ENCODE measurements around the gene BRMS1. TPM values are rescaled to one million over a fixed set of nuclear protein-coding genes. Genes with fewer than 3 reads are reported as not detected.

Gene BRMS1
- total RNA-seq, 2 experiments from 2014 or later = 47.4 to 48.0 TPM

GRCh38 chr11:66332371-66333219 lies 12.3 kb downstream of the BRMS1 start:
- Mint-ChIP-seq H3K4me1 (peaks cover 34% of the 10 kb centered on the region), H3K27ac (no peak overlapping the region), H3K4me3 (no peak overlapping the region), H3K36me3 (ENCODE audit: low read depth) (peaks cover 5% of the 10 kb centered on the region), H3K27me3 (no peaks in the 10 kb centered on the region), H3K9me3 (no peaks in the 10 kb centered on the region)
- no peak for DNase-seq
- CTCF ChIA-PET = interaction anchor here (0.7 to 2.1 kb wide), 7 partner anchors 8 to 110 kb away, joined by 3 to 6 read pairs (median 3); no protein-coding TSS in a partner anchor
- POLR2A ChIA-PET = no interaction called here

- Mint-ChIP-seq H3K27me3 (no peaks in the 10 kb centered on the region), H3K4me3 (no peak overlapping the region), H3K27ac (no peak overlapping the region), H3K4me1 (peaks cover 31% of the 10 kb centered on the region), H3K36me3 (ENCODE audit: low read depth) (no peaks in the 10 kb centered on the region), H3K9me3 (no peaks in the 10 kb centered on the region)
- POLR2A ChIA-PET = no interaction called here
- DNase-seq = no peak
- CTCF ChIA-PET = interaction anchor here (0.8 to 2.1 kb wide), 7 partner anchors 8 to 109 kb away, joined by 3 to 6 read pairs (median 3); no protein-coding TSS in a partner anchor
These were observed 13.1 kb downstream of the BRMS1 start for GRCh38 chr11:66331542-66332370.

GRCh38 chr11:66330931-66331330 lies 14.0 kb downstream of the BRMS1 start:
- Mint-ChIP-seq H3K9me3 (no peaks in the 10 kb centered on the region), H3K36me3 (ENCODE audit: low read depth) (no peaks in the 10 kb centered on the region), H3K27ac (no peak overlapping the region), H3K4me3 (no peak overlapping the region), H3K4me1 (peaks cover 31% of the 10 kb centered on the region), H3K27me3 (no peaks in the 10 kb centered on the region)
- ChIA-PET POLR2A (no interaction called here), CTCF (interaction anchor here (0.8 to 2.6 kb wide), 6 partner anchors 9 to 108 kb away, joined by 3 to 17 read pairs (median 4); partner anchors contain the start of gene CD248)
- DNase-seq = no peak

GRCh38 chr11:66329165-66329673 lies 15.7 kb downstream of the BRMS1 start:
- POLR2A ChIA-PET = no interaction called here
- Mint-ChIP-seq H3K9me3 (no peaks in the 10 kb centered on the region), H3K4me1 (peaks cover 46% of the 10 kb centered on the region), H3K4me3 (no peak overlapping the region), H3K27ac (no peak overlapping the region), H3K36me3 (ENCODE audit: low read depth) (no peaks in the 10 kb centered on the region), H3K27me3 (no peaks in the 10 kb centered on the region)
- no peak for DNase-seq
- CTCF ChIA-PET = interaction anchor here (0.8 to 2.6 kb wide), 6 partner anchors 12 to 57 kb away, joined by 3 to 17 read pairs (median 4); partner anchors contain the start of gene CD248

GRCh38 chr11:66328302-66329144 lies 16.4 kb downstream of the BRMS1 start:
- peak overlapping the region; percentile 86 for H3K27ac Mint-ChIP-seq
- H3K9me3 Mint-ChIP-seq = no peaks in the 10 kb centered on the region
- ChIA-PET POLR2A (no interaction called here), CTCF (interaction anchor here (0.8 to 2.6 kb wide), 4 partner anchors 11 to 58 kb away, joined by 3 to 17 read pairs (median 4); partner anchors contain the start of gene CD248)
- H3K4me1 Mint-ChIP-seq = peaks cover 50% of the 10 kb centered on the region
- peak; percentile 79 for DNase-seq
- H3K4me3 Mint-ChIP-seq = no peak overlapping the region
- no peaks in the 10 kb centered on the region for H3K27me3 Mint-ChIP-seq
- H3K36me3 Mint-ChIP-seq (ENCODE audit: low read depth) = no peaks in the 10 kb centered on the region

- Mint-ChIP-seq H3K36me3 (ENCODE audit: low read depth) (no peaks in the 10 kb centered on the region), H3K9me3 (no peaks in the 10 kb centered on the region), H3K27ac (peak overlapping the region; percentile 86), H3K4me3 (no peak overlapping the region), H3K4me1 (peaks cover 51% of the 10 kb centered on the region), H3K27me3 (no peaks in the 10 kb centered on the region)
- POLR2A ChIA-PET = no interaction called here
- CTCF ChIA-PET = no interaction called here
- DNase-seq = peak; percentile 29
These were observed 16.9 kb downstream of the BRMS1 start for GRCh38 chr11:66328031-66328301.

- CTCF ChIA-PET = interaction anchor here (0.8 to 1.6 kb wide), 5 partner anchors 15 to 61 kb away, joined by 3 to 4 read pairs (median 3); no protein-coding TSS in a partner anchor
- Mint-ChIP-seq H3K4me3 (no peak overlapping the region), H3K27ac (peak overlapping the region; percentile 86), H3K9me3 (no peaks in the 10 kb centered on the region), H3K36me3 (ENCODE audit: low read depth) (no peaks in the 10 kb centered on the region), H3K27me3 (no peaks in the 10 kb centered on the region), H3K4me1 (peaks cover 55% of the 10 kb centered on the region)
- POLR2A ChIA-PET = no interaction called here
- no peak for DNase-seq
These were observed 17.5 kb downstream of the BRMS1 start for GRCh38 chr11:66327171-66328030.

GRCh38 chr11:66326261-66327111 lies 18.4 kb downstream of the BRMS1 start:
- Mint-ChIP-seq H3K27ac (peak overlapping the region; percentile 88), H3K9me3 (no peaks in the 10 kb centered on the region), H3K27me3 (no peaks in the 10 kb centered on the region), H3K4me3 (peak overlapping the region; percentile 15), H3K36me3 (ENCODE audit: low read depth) (no peaks in the 10 kb centered on the region), H3K4me1 (peaks cover 59% of the 10 kb centered on the region)
- ChIA-PET CTCF (interaction anchor here (0.8 to 1.6 kb wide), 5 partner anchors 14 to 62 kb away, joined by 3 to 4 read pairs (median 3); no protein-coding TSS in a partner anchor), POLR2A (no interaction called here)
- peak; percentile 66 for DNase-seq

GRCh38 chr11:66325263-66325671 lies 19.6 kb downstream of the BRMS1 start:
- Mint-ChIP-seq H3K36me3 (ENCODE audit: low read depth) (peaks cover 4% of the 10 kb centered on the region), H3K27me3 (no peaks in the 10 kb centered on the region), H3K4me1 (peaks cover 62% of the 10 kb centered on the region), H3K4me3 (no peak overlapping the region), H3K9me3 (peaks cover 1% of the 10 kb centered on the region), H3K27ac (peak overlapping the region; percentile 88)
- no peak for DNase-seq
- ChIA-PET CTCF (interaction anchor here (1.2 to 1.6 kb wide), 2 partner anchors 13 to 14 kb away, joined by 4 to 5 read pairs; no protein-coding TSS in a partner anchor), POLR2A (no interaction called here)

GRCh38 chr11:66324664-66325063 lies 20.2 kb downstream of the BRMS1 start:
- DNase-seq = no peak
- Mint-ChIP-seq H3K4me3 (no peak overlapping the region), H3K9me3 (peaks cover 6% of the 10 kb centered on the region), H3K36me3 (ENCODE audit: low read depth) (peaks cover 8% of the 10 kb centered on the region), H3K27ac (peak overlapping the region; percentile 71), H3K4me1 (peaks cover 67% of the 10 kb centered on the region), H3K27me3 (no peaks in the 10 kb centered on the region)
- POLR2A ChIA-PET = no interaction called here
- CTCF ChIA-PET = interaction anchor here (0.6 to 1.6 kb wide), 3 partner anchors 12 to 293 kb away, joined by 3 to 5 read pairs (median 4); no protein-coding TSS in a partner anchor

- ChIA-PET CTCF (interaction anchor here (0.6 to 1.6 kb wide), 2 partner anchors 11 to 292 kb away, joined by 3 to 5 read pairs; no protein-coding TSS in a partner anchor), POLR2A (no interaction called here)
- Mint-ChIP-seq H3K4me3 (no peak overlapping the region), H3K36me3 (ENCODE audit: low read depth) (peaks cover 10% of the 10 kb centered on the region), H3K4me1 (peaks cover 71% of the 10 kb centered on the region), H3K27me3 (no peaks in the 10 kb centered on the region), H3K27ac (no peak overlapping the region), H3K9me3 (peaks cover 6% of the 10 kb centered on the region)
- no peak for DNase-seq
These were observed 21.2 kb downstream of the BRMS1 start for GRCh38 chr11:66323684-66324083.
